HG03025 (cell line): Measurements from ENCODE around the gene RAB5A.
A peak's percentile ranks its signal among the peaks of the same experiment; 100 is the strongest.
"Not testable (repeated sequence)": the region's sequence is repeated elsewhere in the genome, so short reads cannot be mapped to it uniquely, and the experiment has no call there.

Source experiments
- ATAC-seq: cut with Tn5 transposase; IDR thresholded peaks from one replicate; pipeline ENCODE4 v1.9.1; 2021; ENCODE audit warnings: mild to moderate bottlenecking, moderate library complexity; ENCODE audit not compliant: unreplicated experiment, low FRiP score

RAB5A gene

GRCh38 chr3:19947549-19948225 lies 790 bp downstream of the RAB5A start:
- ATAC-seq, result peak; percentile 20

GRCh38 chr3:19948226-19948591 lies 1.3 kb downstream of the RAB5A start:
- ATAC-seq, result no peak

GRCh38 chr3:19950316-19950715 lies 3.4 kb downstream of the RAB5A start:
- ATAC-seq, result no peak

- ATAC-seq, result no peak
Observed at GRCh38 chr3:19954676-19955075, 7.8 kb downstream of the RAB5A start.

- not testable (repeated sequence) for ATAC-seq
Observed at GRCh38 chr3:19957354-19957753, 10.5 kb downstream of the RAB5A start.

GRCh38 chr3:19959505-19959904 lies 12.6 kb downstream of the RAB5A start:
- no peak for ATAC-seq

GRCh38 chr3:19960696-19961095 lies 13.8 kb downstream of the RAB5A start:
- no peak for ATAC-seq

GRCh38 chr3:19961960-19962359 lies 15.1 kb downstream of the RAB5A start:
- ATAC-seq, result no peak

GRCh38 chr3:19967208-19967607 lies 20.3 kb downstream of the RAB5A start:
- ATAC-seq, result no peak

GRCh38 chr3:19967812-19968211 lies 20.9 kb downstream of the RAB5A start:
- ATAC-seq, result no peak

- ATAC-seq, result no peak
Observed at GRCh38 chr3:19970327-19970726, 23.4 kb downstream of the RAB5A start.

GRCh38 chr3:19972054-19972453 lies 25.2 kb downstream of the RAB5A start:
- no peak for ATAC-seq

GRCh38 chr3:19988904-19989303 lies 42.0 kb downstream of the RAB5A start:
- ATAC-seq, result not testable (repeated sequence)

- no peak for ATAC-seq
Observed at GRCh38 chr3:19994796-19995195, 47.9 kb downstream of the RAB5A start.

- ATAC-seq, result no peak
Observed at GRCh38 chr3:19997502-19997901, 50.6 kb downstream of the RAB5A start.

- no peak for ATAC-seq
Observed at GRCh38 chr3:20001932-20002331, 55.0 kb downstream of the RAB5A start.

- ATAC-seq, result no peak
Observed at GRCh38 chr3:20007960-20008359, 61.1 kb downstream of the RAB5A start.

GRCh38 chr3:20008646-20009045 lies 61.7 kb downstream of the RAB5A start:
- ATAC-seq, result no peak

- ATAC-seq, result no peak
Observed at GRCh38 chr3:20012164-20012563, 65.3 kb downstream of the RAB5A start, which contains the start of gene PP2D1. TSS of gene PP2D1 (minus strand) at chr3:20012264. CDS start at chr3:20012072, 192 bp downstream.

GRCh38 chr3:20013396-20013795 lies 66.5 kb downstream of the RAB5A start:
- no peak for ATAC-seq

GRCh38 chr3:20015525-20015924 lies 68.6 kb downstream of the RAB5A start:
- ATAC-seq, result no peak

GRCh38 chr3:20016076-20016475 lies 69.2 kb downstream of the RAB5A start:
- not testable (repeated sequence) for ATAC-seq
